HG03060 (cell line): ENCODE results near the gene MDH1B.
"Not testable (repeated sequence)": the region's sequence is repeated elsewhere in the genome, so short reads cannot be mapped to it uniquely, and the experiment has no call there.

Experiments
- ATAC-seq: cut with Tn5 transposase; IDR thresholded peaks from one replicate; pipeline ENCODE4 v1.9.1; 2021; ENCODE audit warnings: low read depth, moderate number of reproducible peaks; ENCODE audit not compliant: unreplicated experiment

The MDH1B gene

GRCh38 chr2:206774871-206775270 is 9.7 kb upstream of the MDH1B start:
- ATAC-seq: no peak

- no peak for ATAC-seq
These were observed 1.2 kb upstream of the MDH1B start for GRCh38 chr2:206766057-206766930.

DNA sequence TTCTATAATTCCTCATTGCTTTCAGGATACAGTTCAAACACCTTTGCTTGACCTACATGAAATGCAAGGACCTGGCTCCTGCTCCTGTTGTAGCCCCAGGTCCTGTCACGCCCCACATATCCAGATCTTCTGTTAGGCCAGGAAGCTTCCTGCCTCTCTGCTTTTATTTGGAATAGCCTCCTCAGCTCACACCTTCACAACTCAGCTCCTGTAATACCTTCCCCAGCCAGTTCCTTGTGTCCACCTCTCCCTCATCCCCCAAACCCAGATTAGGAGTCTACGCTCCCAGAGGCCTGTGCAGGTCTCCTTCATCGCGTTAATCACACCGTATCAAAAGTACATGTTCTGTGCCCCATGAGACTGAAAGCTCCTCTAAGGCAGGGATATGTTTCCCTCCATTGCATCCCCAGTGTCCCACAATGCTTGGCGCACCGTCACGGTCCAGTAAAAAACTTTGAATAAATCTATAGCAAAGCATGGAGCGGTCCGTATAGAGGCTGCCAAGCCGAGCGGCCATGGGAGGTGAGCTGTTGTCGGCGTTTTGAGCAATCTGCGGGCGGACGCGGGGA is 371 bp downstream of the MDH1B start:
- ATAC-seq: no peak

DNA sequence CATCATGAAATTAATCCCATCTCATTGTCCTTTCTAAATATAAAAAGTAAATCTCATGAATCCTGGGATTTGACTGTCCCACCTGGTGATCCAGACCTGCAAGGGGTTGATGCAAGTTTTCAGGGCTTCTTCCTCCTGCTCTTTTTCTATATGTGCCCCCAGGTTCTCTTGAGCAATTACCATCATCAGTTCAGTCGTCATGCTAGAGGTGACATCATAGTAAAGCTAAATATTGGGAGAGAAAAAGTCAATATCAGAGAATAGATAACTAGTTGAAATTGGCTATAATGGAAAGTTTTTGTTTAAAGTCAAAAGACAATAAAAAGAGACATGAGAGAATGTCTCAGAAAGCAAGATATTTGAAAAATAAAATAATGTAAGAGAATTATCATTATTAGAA is 8.3 kb downstream of the MDH1B start:
- no peak for ATAC-seq

DNA sequence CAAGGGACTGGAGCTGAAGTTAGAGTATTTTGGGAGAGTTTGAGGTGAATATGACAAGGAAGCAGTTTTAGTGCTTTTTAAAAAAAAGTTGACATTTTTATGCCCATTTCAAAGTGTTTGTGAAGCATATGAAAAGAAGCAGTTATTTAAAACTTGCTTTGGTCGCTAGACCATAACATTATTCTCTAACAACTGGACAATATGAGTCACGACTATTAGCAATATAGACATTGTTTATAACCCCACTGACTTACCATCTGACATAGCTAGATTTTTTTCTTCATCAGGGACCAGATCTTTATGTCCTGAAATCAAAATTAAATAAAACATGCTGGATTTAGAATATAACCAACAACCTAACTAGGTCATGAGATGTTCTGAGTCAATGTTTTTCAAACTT is 24.3 kb downstream of the MDH1B start:
- no peak for ATAC-seq

GRCh38 chr2:206739271-206739670 is 25.9 kb downstream of the MDH1B start:
- no peak for ATAC-seq

GRCh38 chr2:206736935-206737334 is 28.2 kb downstream of the MDH1B start:
- no peak for ATAC-seq

- ATAC-seq: no peak
These were observed 31.8 kb downstream of the MDH1B start for GRCh38 chr2:206733341-206733740.

DNA sequence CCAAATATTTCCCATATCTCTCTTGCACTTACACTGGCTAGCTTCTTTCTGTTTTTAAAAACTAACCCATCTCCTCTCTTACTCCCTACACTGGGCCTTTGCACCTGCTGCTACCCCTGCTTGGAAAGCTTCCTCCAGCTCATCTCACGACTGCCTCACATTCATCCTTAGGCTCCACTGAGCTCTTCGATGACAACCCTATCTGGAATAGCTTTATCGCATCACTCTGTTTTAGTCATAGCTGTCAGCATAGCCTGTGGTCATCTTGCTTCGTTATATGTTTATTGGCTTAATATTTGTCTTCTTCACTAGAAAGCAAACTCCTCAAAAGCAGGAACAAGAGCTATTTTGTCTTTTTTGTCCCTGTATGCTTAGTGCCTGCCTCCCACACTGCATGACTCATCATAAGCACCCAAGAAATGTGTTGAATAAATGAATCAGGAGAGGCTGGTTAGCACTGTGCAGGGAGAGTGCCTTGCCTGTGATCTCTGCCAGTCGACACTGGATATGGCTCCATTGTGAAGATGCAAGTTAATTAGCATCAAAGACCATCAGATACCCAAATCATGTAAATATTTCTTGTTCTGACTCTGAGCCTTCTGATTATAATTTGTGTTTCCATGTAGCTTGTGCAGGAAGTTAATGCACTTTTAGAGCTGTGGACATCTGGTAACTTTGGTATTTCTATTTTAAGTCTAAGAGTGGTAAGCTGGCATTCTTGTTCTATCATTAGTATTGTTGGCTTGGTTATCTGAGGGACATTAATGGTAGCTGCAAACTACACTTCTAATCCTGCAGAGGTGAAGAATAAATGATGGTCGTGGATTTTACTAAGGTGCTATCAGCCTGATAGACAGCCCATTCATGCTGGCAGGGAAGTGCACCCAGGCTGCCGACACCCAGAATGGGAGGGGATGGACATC is 36.6 kb downstream of the MDH1B start:
- ATAC-seq: no peak

DNA sequence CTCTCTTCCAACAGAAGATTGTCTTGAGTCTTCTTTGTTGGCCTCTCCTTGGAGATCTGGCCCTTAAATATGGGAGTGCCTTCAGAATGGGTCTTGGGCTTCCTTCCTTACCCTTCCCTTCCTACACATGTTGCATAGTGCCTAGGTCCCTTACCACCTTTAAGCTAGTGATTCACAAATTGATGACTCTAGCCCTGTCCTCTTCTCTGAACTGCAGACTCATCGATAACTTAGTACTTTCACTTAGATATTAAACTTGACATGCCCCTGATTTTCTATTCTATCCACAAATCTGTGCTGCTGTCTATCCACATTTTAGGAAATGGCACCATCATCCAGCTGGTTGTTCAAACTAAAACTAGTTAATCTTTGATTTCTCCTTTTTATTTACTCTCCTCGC is 37.8 kb downstream of the MDH1B start:
- no peak for ATAC-seq

- no peak for ATAC-seq
These were observed 41.8 kb downstream of the MDH1B start for GRCh38 chr2:206723288-206723687.

- ATAC-seq: peak; percentile 94
These were observed 43.7 kb downstream of the MDH1B start for GRCh38 chr2:206721256-206721920.

- no peak for ATAC-seq
These were observed 46.8 kb downstream of the MDH1B start, which contains the start of gene DYTN for GRCh38 chr2:206718296-206718695. DYTN (minus strand) TSS chr2:206718396; CDS start chr2:206718279, 117 bp downstream.

DNA sequence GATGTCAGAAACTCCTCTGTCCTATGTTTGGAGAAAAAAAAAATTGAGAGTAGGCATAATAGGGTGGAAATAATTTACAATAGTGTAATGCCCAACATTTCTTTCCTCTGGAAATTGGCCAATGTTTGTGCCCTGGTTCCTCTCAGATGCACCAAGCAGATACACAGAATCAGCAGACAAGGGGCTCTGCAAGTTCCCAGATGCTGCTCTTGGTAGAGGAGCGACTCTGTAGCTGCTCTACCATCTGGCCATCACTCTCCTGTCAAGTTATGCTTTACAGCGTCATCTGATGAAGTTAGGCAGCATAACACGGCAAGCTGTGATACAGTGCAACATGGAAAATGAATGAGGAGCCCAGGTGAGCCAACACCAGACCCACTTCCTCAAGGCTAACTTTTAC is 48.5 kb downstream of the MDH1B start:
- no peak for ATAC-seq

DNA sequence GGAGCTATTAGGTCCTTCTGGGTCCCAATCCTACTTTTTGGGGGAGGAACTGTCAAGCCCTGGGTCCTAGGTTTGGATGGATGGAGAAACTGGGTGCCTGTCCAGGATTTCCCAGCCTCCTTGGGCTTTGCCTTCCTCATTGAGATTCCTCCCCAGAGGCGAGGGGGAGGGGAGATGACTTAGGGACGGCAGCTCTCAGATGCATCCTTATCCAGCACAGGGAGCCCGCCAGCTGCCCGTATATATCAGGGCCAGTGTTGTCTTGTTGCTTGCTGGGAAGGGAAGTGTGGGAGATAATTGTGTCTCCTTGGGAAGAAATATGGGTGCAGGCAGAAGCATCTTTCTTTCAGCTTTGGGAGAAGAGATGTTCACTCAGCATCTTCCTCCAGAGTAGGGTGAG is 49.9 kb downstream of the MDH1B start:
- ATAC-seq: not testable (repeated sequence)

- ATAC-seq: no peak
These were observed 51.4 kb downstream of the MDH1B start for GRCh38 chr2:206713746-206714145.

DNA sequence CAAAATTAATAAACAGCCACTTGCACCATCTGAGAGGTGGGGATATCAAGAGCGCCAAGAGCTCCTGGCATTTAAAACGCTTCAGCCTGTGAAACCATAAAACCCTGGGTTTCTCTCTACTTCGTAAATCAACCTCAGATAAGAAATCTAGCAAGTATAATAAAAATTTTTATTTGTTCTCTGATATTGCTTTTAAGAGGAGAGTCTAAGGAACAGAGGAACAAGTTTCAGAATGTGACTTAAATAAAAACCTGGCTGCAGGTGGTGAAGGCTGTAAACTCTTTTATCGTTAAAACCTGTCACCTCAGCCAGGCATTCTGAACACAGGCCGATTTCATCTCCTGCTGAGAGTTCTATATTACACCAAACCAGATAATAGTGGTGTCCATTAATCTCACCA is 56.8 kb downstream of the MDH1B start:
- ATAC-seq: no peak

DNA sequence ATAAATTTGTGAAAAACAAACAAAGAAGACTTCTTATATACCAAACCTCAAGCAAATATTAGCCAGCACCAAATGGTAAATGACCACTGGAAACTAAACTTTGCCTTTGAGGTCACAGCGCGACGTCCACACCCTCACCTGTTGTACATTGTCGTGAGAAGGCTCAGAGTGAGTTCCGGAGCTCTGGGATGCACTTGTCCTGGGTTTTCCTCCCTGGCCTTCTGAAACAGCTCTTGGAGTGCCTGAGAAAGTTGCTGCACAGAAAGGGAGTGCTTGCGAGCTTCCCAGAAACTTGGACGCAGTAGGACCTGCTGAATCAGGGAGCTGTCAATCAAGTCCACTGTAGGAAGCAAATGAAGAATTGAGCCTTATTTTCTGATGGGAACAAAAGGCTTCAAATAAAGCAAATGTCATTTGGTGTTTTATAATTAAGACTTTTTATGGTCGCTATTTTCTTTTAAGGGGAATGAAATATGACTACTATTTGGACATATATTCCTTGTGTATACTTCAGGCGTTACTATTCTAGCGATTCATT is 57.9 kb downstream of the MDH1B start:
- ATAC-seq: no peak

DNA sequence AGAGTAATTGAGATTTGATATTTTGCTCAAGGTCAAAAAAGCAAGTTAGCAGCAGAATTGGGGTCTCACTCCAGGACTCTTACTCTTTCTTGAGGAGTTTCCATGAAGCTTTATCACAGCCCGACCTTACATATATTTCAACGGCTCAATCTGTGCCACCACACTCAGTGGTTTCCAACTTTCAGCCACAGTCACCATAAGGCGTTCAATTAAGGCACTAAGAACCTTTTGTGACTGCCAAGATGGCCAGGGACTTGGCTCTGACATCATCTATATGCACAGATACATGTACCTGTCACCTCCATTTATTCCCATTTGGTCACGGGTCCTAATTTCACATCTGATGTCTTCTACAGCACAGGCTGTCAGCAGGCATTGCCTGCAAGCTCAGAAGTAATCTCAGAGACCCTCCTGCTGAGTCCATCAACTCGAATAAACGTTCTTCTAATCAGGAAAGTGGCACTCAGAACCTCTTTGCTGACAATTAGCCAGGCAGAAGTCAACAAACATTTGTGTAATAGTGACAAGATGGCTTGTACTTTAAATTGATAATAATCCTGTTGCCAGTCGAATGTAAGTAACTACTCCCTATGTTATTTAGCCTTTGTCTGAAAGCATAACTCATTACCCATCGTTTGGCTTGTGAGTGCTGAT is 63.0 kb downstream of the MDH1B start:
- no peak for ATAC-seq

DNA sequence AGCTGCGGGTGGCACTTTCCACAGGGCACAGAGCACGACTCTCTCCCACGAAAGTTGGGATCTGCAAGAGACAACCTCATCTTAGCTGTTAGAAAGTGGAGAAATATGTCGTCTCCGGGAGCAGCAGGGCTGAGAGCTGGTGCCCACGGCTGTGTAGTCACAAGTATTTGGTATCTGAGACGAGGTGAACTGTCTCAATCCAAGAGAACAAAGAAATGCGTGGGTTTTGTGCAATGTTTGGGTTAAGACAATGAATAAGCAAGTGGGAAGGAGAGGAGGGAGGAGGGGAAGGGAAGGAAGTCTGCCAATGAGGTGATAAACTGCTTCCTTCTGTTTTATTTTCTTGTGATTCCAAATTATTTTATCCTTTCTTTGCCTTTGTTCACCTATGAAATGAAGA is 65.0 kb downstream of the MDH1B start:
- ATAC-seq: no peak
